HEK293 (cell line): ENCODE results near the gene GRIP1.

Experiments used
- CTCF ChIA-PET: fragments of 350-600 bp; formaldehyde crosslinking; extraction: SDS; loops from one replicate; lab custom pipeline; 2021; ENCODE audit warnings: antibody characterized with exemption; lab: Yijun Ruan, JAX
- POLR2A ChIA-PET: fragments of 300-600 bp; formaldehyde crosslinking; extraction: SDS; loops from one replicate; lab custom pipeline; 2020; ENCODE audit warnings: antibody characterized with exemption, inconsistent platforms; lab: Yijun Ruan, JAX
- H3K27ac ChIP-seq: fragments of 200-500 bp; sonication (Bioruptor generic); 2 replicates; pipeline ENCODE4 v1.5.1; 2014; ENCODE audit warnings: low read depth, low read length, control low read depth, inconsistent platforms; ENCODE audit errors: extremely low read depth
- H3K36me3 ChIP-seq, 2 experiments: fragments of 200-500 bp in 1 of 2; sonication (Bioruptor generic) in 1 of 2; 1 replicate in 1 of 2; 2 replicates in 1 of 2; pipeline ENCODE4 v1.5.1; 2014 to 2017; ENCODE audit warnings: inconsistent platforms in 2 of 2, low read length in 2 of 2; ENCODE audit not compliant: control insufficient read depth in 2 of 2, insufficient read depth in 1 of 2
- H3K4me1 ChIP-seq: fragments of 200-500 bp; sonication (Bioruptor generic); 2 replicates; pipeline ENCODE4 v1.5.1; 2014; ENCODE audit warnings: mild to moderate bottlenecking, low read length, inconsistent platforms; ENCODE audit not compliant: control insufficient read depth, insufficient read depth
- H3K4me3 ChIP-seq: 2 replicates; pipeline ENCODE4 v1.5.1; 2011; ENCODE audit warnings: low read depth, mild to moderate bottlenecking, control low read depth, low read length, moderate library complexity
- H3K9me3 ChIP-seq: fragments of 200-500 bp; sonication (Bioruptor generic); 2 replicates; pipeline ENCODE4 v1.5.1; 2014; ENCODE audit warnings: low read depth, low read length, inconsistent platforms; ENCODE audit not compliant: control insufficient read depth, insufficient read depth
- CTCF ChIP-seq: fragments of 450-650 bp; formaldehyde crosslinking; IDR thresholded peaks from 2 replicates; pipeline ENCODE4 v1.5.1; 2016; ENCODE audit warnings: missing biosample characterization, missing genetic modification characterization
- GLI4 ChIP-seq: fragments of 450-650 bp; formaldehyde crosslinking; IDR thresholded peaks from 2 replicates; pipeline ENCODE4 v1.5.1; 2016; ENCODE audit warnings: missing biosample characterization, missing genetic modification characterization
- OSR2 ChIP-seq: fragments of 450-650 bp; formaldehyde crosslinking; IDR thresholded peaks from 2 replicates; pipeline ENCODE4 v1.5.1; 2016; ENCODE audit warnings: missing biosample characterization, missing genetic modification characterization
- REST ChIP-seq: fragments of 450-650 bp; formaldehyde crosslinking; IDR thresholded peaks from 2 replicates; pipeline ENCODE4 v1.5.1; 2016; ENCODE audit warnings: missing biosample characterization, missing genetic modification characterization
- ZFP3 ChIP-seq: fragments of 450-650 bp; formaldehyde crosslinking; IDR thresholded peaks from 2 replicates; pipeline ENCODE4 v1.5.1; 2016; ENCODE audit warnings: low read depth, missing biosample characterization, missing genetic modification characterization
- ZNF184 ChIP-seq: fragments of 450-650 bp; IDR thresholded peaks from 2 replicates; pipeline ENCODE4 v1.5.1; 2018; ENCODE audit warnings: missing biosample characterization, mild to moderate bottlenecking, missing genetic modification characterization
- ZNF654 ChIP-seq: fragments of 450-650 bp; formaldehyde crosslinking; IDR thresholded peaks from 2 replicates; pipeline ENCODE4 v1.5.1; 2016; ENCODE audit warnings: low read depth, missing biosample characterization, missing genetic modification characterization
- ZNF707 ChIP-seq: fragments of 450-650 bp; formaldehyde crosslinking; IDR thresholded peaks from 2 replicates; pipeline ENCODE4 v1.5.1; 2016; ENCODE audit warnings: missing biosample characterization, missing genetic modification characterization
- ZSCAN18 ChIP-seq: fragments of 450-650 bp; formaldehyde crosslinking; IDR thresholded peaks from 2 replicates; pipeline ENCODE4 v1.5.1; 2016; ENCODE audit warnings: missing biosample characterization, missing genetic modification characterization
- TF ChIP-seq, protein P1 (sequence below): fragments of 450-650 bp; formaldehyde crosslinking; IDR thresholded peaks from 2 replicates; pipeline ENCODE4 v1.5.1; 2016; ENCODE audit warnings: missing biosample characterization, missing genetic modification characterization

The GRIP1 gene

GRCh38 chr12:66694666-66695613, 16.1 kb upstream of the GRIP1 start:
- no peak overlapping the region for H3K4me3 ChIP-seq
- POLR2A ChIA-PET, result no interaction called here
- H3K36me3 ChIP-seq, result no peaks in the 10 kb centered on the region
- peak; percentile 71 for TF ChIP-seq REST (tag by site-specific recombination)
- TF ChIP-seq GLI4 (tag by site-specific recombination), result no peak
- TF ChIP-seq, protein P1, sequence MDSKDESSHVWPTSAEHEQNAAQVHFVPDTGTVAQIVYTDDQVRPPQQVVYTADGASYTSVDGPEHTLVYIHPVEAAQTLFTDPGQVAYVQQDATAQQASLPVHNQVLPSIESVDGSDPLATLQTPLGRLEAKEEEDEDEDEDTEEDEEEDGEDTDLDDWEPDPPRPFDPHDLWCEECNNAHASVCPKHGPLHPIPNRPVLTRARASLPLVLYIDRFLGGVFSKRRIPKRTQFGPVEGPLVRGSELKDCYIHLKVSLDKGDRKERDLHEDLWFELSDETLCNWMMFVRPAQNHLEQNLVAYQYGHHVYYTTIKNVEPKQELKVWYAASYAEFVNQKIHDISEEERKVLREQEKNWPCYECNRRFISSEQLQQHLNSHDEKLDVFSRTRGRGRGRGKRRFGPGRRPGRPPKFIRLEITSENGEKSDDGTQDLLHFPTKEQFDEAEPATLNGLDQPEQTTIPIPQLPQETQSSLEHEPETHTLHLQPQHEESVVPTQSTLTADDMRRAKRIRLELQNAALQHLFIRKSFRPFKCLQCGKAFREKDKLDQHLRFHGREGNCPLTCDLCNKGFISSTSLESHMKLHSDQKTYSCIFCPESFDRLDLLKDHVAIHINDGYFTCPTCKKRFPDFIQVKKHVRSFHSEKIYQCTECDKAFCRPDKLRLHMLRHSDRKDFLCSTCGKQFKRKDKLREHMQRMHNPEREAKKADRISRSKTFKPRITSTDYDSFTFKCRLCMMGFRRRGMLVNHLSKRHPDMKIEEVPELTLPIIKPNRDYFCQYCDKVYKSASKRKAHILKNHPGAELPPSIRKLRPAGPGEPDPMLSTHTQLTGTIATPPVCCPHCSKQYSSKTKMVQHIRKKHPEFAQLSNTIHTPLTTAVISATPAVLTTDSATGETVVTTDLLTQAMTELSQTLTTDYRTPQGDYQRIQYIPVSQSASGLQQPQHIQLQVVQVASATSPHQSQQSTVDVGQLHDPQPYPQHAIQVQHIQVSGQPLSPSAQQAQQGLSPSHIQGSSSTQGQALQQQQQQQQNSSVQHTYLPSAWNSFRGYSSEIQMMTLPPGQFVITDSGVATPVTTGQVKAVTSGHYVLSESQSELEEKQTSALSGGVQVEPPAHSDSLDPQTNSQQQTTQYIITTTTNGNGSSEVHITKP (tag by site-specific recombination), result peak; percentile 92
- TF ChIP-seq ZNF707 (tag by site-specific recombination), result no peak
- no peak for TF ChIP-seq ZSCAN18 (tag by site-specific recombination)
- no peak for TF ChIP-seq ZNF184
- no peak for TF ChIP-seq OSR2 (tag by site-specific recombination)
- CTCF ChIA-PET, result interaction anchor here (0.6 to 2.3 kb wide), 32 partner anchors 9 to 1867 kb away, joined by 3 to 16 read pairs (median 4); no protein-coding TSS in a partner anchor
- H3K27ac ChIP-seq, result no peak overlapping the region
- H3K4me1 ChIP-seq, result no peaks in the 10 kb centered on the region; the same call in 1 of the 2 replicates
- H3K9me3 ChIP-seq, result no peaks in the 10 kb centered on the region; the same call in 1 of the 2 replicates

DNA sequence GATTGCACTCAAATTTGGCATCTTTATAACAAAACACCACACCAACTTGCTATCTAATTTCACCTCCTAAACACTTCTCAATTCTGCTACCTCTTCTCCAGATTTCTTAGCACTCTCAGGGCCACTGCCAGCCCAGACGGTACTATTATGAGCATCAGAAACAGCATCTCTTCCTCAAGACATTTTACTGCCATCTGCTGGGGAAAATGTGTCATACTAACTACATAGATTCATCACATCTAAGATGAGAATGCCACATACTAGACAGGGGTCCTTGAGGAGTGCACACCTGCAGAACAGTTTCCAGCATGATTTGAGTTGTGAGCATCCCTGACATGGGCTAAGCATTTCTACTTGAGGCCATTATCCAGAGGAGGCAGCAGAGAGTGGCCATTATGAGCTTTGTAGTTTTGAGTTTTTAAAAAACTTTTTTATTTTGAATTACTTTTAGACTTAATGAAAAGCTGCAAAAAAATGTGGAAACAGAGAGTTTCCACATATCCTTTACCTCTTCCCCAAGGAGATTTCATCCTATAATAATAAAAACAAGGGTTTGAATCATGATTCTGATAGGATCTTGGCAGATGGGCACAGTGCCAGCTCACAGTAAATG, 15.1 kb upstream of the GRIP1 start:
- no peaks in the 10 kb centered on the region for H3K36me3 ChIP-seq
- no peak for TF ChIP-seq ZFP3 (tag by site-specific recombination)
- TF ChIP-seq, protein P1 (tag by site-specific recombination), result peak; percentile 46
- TF ChIP-seq CTCF (tag by site-specific recombination), result peak; percentile 49; the same call in 1 of the 2 replicates
- TF ChIP-seq ZNF654, result peak; percentile 90
- TF ChIP-seq, all 188 proteins: peak for 3
- no peaks in the 10 kb centered on the region for H3K9me3 ChIP-seq
- CTCF ChIA-PET, result interaction anchor here (0.6 to 2.3 kb wide), 26 partner anchors 8 to 1866 kb away, joined by 3 to 10 read pairs (median 4); no protein-coding TSS in a partner anchor
- H3K4me3 ChIP-seq, result no peak overlapping the region
- POLR2A ChIA-PET, result no interaction called here
- H3K27ac ChIP-seq, result no peak overlapping the region
- H3K4me1 ChIP-seq, result no peaks in the 10 kb centered on the region; the same call in 1 of the 2 replicates
